Gastroesophageal sphincter (tissue), 3 donors: ENCODE data around the gene GPR39.

Source experiments
- CTCF ChIP-seq, 4 experiments: fragments of 200-600 bp in 2 of 4; fragments of 450-650 bp in 2 of 4; sonication (generic) in 1 of 4; IDR thresholded peaks; one replicate each; pipeline ENCODE4 v1.5.1; 2017 to 2019; ENCODE audit warnings: antibody characterized with exemption in 4 of 4, mild to moderate bottlenecking in 2 of 4, moderate library complexity in 2 of 4
- EP300 ChIP-seq: sonication (generic); formaldehyde crosslinking; IDR thresholded peaks from one replicate; pipeline ENCODE4 v1.6.1; 2017; ENCODE audit warnings: antibody characterized with exemption, mild to moderate bottlenecking
- POLR2A ChIP-seq, 2 donors: fragments of 450-650 bp; IDR thresholded peaks; one replicate each; pipeline ENCODE4 v1.6.1; 2017; ENCODE audit warnings: antibody characterized with exemption in 2 of 2, mild to moderate bottlenecking in 2 of 2, moderate library complexity in 1 of 2
- POLR2AphosphoS5 ChIP-seq: sonication (generic); formaldehyde crosslinking; IDR thresholded peaks from one replicate; pipeline ENCODE4 v1.6.1; 2017; ENCODE audit warnings: antibody characterized with exemption

DNA sequence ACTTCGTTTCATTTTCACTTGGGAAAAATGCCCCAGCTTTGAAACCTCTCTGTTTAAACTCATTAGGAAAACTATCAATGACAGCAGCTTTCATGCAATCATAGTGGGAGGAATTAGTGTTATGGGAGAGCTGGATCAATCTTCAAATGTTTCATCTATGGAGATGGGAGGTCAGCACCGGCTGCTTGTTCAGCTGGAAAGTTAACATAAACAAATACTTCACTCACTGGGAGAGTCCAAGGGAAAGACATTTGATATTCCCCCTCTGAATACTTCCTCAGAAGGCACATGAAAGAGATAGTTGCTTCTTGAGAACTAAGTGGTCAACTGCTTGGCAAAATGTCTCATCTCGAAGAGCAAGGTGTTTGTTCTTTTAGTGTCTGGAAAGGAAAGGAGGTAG is 246.1 kb downstream of the GPR39 start:
- TF ChIP-seq POLR2A (IDR thresholded peaks at IDR 0.05) (no peak), CTCF (IDR thresholded peaks at IDR 0.05) (no peak), POLR2AphosphoS5 (no peak), EP300 (no peak)
